ENCODE data around the gene BICRA. TPM values are rescaled to one million over a fixed set of nuclear protein-coding genes. Genes with fewer than 3 reads are reported as not detected.
"Not testable (repeated sequence)": the region's sequence is repeated elsewhere in the genome, so short reads cannot be mapped to it uniquely, and the experiment has no call there.

Gene BICRA
- total RNA-seq, 1 donor from 2014 or later, result 7.2 TPM

GRCh38 chr19:47623151-47623920, 14.4 kb downstream of the BICRA start:
- ATAC-seq (ENCODE audit: poor library complexity), result peak; percentile 60
- intact Hi-C loops (cut with DNase I), result loop anchor here (5.0 kb wide), 1 partner anchor 39 kb away; no protein-coding TSS in a partner anchor
- peak; percentile 59 for DNase-seq

GRCh38 chr19:47623921-47624391, 15.0 kb downstream of the BICRA start:
- DNase-seq, result no peak
- ATAC-seq (ENCODE audit: poor library complexity), result peak; percentile 8
- intact Hi-C loops (cut with DNase I), result loop anchor here (5.0 kb wide), 1 partner anchor 38 kb away; no protein-coding TSS in a partner anchor

- no peak for ATAC-seq (ENCODE audit: poor library complexity)
- intact Hi-C loops (cut with DNase I), result no loop called here
- DNase-seq, result no peak
Observed at GRCh38 chr19:47625650-47626049, 16.7 kb downstream of the BICRA start.

GRCh38 chr19:47626238-47626637, 17.3 kb downstream of the BICRA start:
- DNase-seq (no peak), ATAC-seq (ENCODE audit: poor library complexity) (peak; percentile 57)
- intact Hi-C loops (cut with DNase I), result no loop called here

- ATAC-seq (ENCODE audit: poor library complexity) (no peak), DNase-seq (no peak)
- intact Hi-C loops (cut with DNase I), result no loop called here
Observed at GRCh38 chr19:47628078-47628771, 19.3 kb downstream of the BICRA start.

- ATAC-seq (ENCODE audit: poor library complexity) (no peak), DNase-seq (no peak)
- intact Hi-C loops (cut with DNase I), result no loop called here
Observed at GRCh38 chr19:47630594-47630993, 21.7 kb downstream of the BICRA start.

- peak; percentile 66 for ATAC-seq (ENCODE audit: poor library complexity)
- intact Hi-C loops (cut with DNase I), result no loop called here
- DNase-seq, result peak; percentile 66
Observed at GRCh38 chr19:47631681-47632446, 22.9 kb downstream of the BICRA start.

GRCh38 chr19:47633517-47633916, 24.6 kb downstream of the BICRA start:
- intact Hi-C loops (cut with DNase I), result no loop called here
- ATAC-seq (ENCODE audit: poor library complexity) (no peak), DNase-seq (no peak)

- DNase-seq (no peak), ATAC-seq (ENCODE audit: poor library complexity) (no peak)
- intact Hi-C loops (cut with DNase I), result no loop called here
Observed at GRCh38 chr19:47633996-47634395, 25.1 kb downstream of the BICRA start.

GRCh38 chr19:47635152-47635754, 26.3 kb downstream of the BICRA start:
- intact Hi-C loops (cut with DNase I); DNase-seq: not testable (repeated sequence)
- peak; percentile 49 for ATAC-seq (ENCODE audit: poor library complexity)

GRCh38 chr19:47637550-47637949, 28.6 kb downstream of the BICRA start:
- ATAC-seq (ENCODE audit: poor library complexity) (no peak), DNase-seq (no peak)
- intact Hi-C loops (cut with DNase I), result no loop called here

- ATAC-seq (ENCODE audit: poor library complexity) (no peak), DNase-seq (peak; percentile 13)
- intact Hi-C loops (cut with DNase I), result no loop called here
Observed at GRCh38 chr19:47641891-47642485, 33.1 kb downstream of the BICRA start.

GRCh38 chr19:47643281-47643680, 34.3 kb downstream of the BICRA start:
- intact Hi-C loops (cut with DNase I), result no loop called here
- DNase-seq (no peak), ATAC-seq (ENCODE audit: poor library complexity) (no peak)

- DNase-seq (no peak), ATAC-seq (ENCODE audit: poor library complexity) (no peak)
- intact Hi-C loops (cut with DNase I), result no loop called here
Observed at GRCh38 chr19:47644199-47644598, 35.3 kb downstream of the BICRA start.

- no peak for DNase-seq
- intact Hi-C loops (cut with DNase I), result no loop called here
- ATAC-seq (ENCODE audit: poor library complexity), result no peak
Observed at GRCh38 chr19:47644743-47645482, 36.0 kb downstream of the BICRA start.

- ATAC-seq (ENCODE audit: poor library complexity), result no peak
- intact Hi-C loops (cut with DNase I), result no loop called here
- no peak for DNase-seq
Observed at GRCh38 chr19:47646924-47647323, 38.0 kb downstream of the BICRA start.

GRCh38 chr19:47649588-47649987, 40.7 kb downstream of the BICRA start:
- DNase-seq, result no peak
- intact Hi-C loops (cut with DNase I), result no loop called here
- no peak for ATAC-seq (ENCODE audit: poor library complexity)

- ATAC-seq (ENCODE audit: poor library complexity), result no peak
Observed at GRCh38 chr19:47650700-47651099, 41.8 kb downstream of the BICRA start.

More at GRCh38 chr19:47650700-47651099, 41.8 kb downstream of the BICRA start:
- peak; percentile 13 for DNase-seq
- intact Hi-C loops (cut with DNase I), result no loop called here

Measured in Right ventricle myocardium superior (tissue), 1 donor.